Measurements from ENCODE around the gene SCN5A. TPM values are rescaled to one million over a fixed set of nuclear protein-coding genes. Genes with fewer than 3 reads are reported as not detected.

Gene SCN5A
- total RNA-seq, 2 donors from 2014 or later = 4.5 to 5.6 TPM

GRCh38 chr3:38534180-38534579 lies 115.3 kb downstream of the SCN5A start:
- Mint-ChIP-seq H3K9me3 (peaks cover 16% of the 10 kb centered on the region), H3K4me1 (peaks cover 24% of the 10 kb centered on the region), H3K27me3 (ENCODE audit: insufficient read depth) (no peaks in the 10 kb centered on the region), H3K36me3 (ENCODE audit: low read depth) (peaks cover 17% of the 10 kb centered on the region), H3K27ac (no peak overlapping the region), H3K4me3 (no peak overlapping the region)
- Histone ChIP-seq H3K9me3 (ENCODE audit: control insufficient read depth, low read length) (peaks cover 6% of the 10 kb centered on the region), H3K27me3 (ENCODE audit: control insufficient read depth, insufficient read depth, low read length, poor library complexity, severe bottlenecking) (no peaks in the 10 kb centered on the region), H3K4me3 (ENCODE audit: low read length) (no peak overlapping the region), H3K4me1 (ENCODE audit: control insufficient read depth, insufficient read depth, low read length) (peaks cover 8% of the 10 kb centered on the region), H3K9ac (ENCODE audit: extremely low read depth, low read length, poor library complexity, severe bottlenecking) (no peak overlapping the region), H3K36me3 (ENCODE audit: control insufficient read depth, insufficient read depth, low read length) (no peaks in the 10 kb centered on the region), H3K27ac (ENCODE audit: low read depth, low read length) (no peak overlapping the region)
- no peak for TF ChIP-seq CTCF (conservative IDR thresholded peaks at IDR 0.05)
- no peak for DNase-seq
- 92% methylated on average over 2 of the region's 2 CpGs; no CpG with 5 or more reads in 1 of the 2 experiments for WGBS, 2 experiments (ENCODE audit: insufficient coverage in 1 of 2, insufficient read length in 1 of 2)

GRCh38 chr3:38533285-38533976 lies 116.1 kb downstream of the SCN5A start:
- H3K27ac Mint-ChIP-seq = no peak overlapping the region
- peak; percentile 71 for DNase-seq
- H3K27me3 Mint-ChIP-seq (ENCODE audit: insufficient read depth) = no peaks in the 10 kb centered on the region
- H3K9me3 Mint-ChIP-seq = peaks cover 16% of the 10 kb centered on the region
- H3K27ac ChIP-seq (ENCODE audit: low read depth, low read length) = no peak overlapping the region
- H3K36me3 ChIP-seq (ENCODE audit: control insufficient read depth, insufficient read depth, low read length) = no peaks in the 10 kb centered on the region
- WGBS, 2 experiments (ENCODE audit: insufficient coverage in 1 of 2, insufficient read length in 1 of 2) = 74 to 89% methylated on average over 5 to 12 of the region's 13 CpGs
- H3K9ac ChIP-seq (ENCODE audit: extremely low read depth, low read length, poor library complexity, severe bottlenecking) = no peak overlapping the region
- peaks cover 8% of the 10 kb centered on the region for H3K4me1 ChIP-seq (ENCODE audit: control insufficient read depth, insufficient read depth, low read length)
- no peak overlapping the region for H3K4me3 Mint-ChIP-seq
- peaks cover 6% of the 10 kb centered on the region for H3K9me3 ChIP-seq (ENCODE audit: control insufficient read depth, low read length)
- H3K4me1 Mint-ChIP-seq = peaks cover 24% of the 10 kb centered on the region
- peaks cover 19% of the 10 kb centered on the region for H3K36me3 Mint-ChIP-seq (ENCODE audit: low read depth)
- no peaks in the 10 kb centered on the region for H3K27me3 ChIP-seq (ENCODE audit: control insufficient read depth, insufficient read depth, low read length, poor library complexity, severe bottlenecking)
- H3K4me3 ChIP-seq (ENCODE audit: low read length) = no peak overlapping the region
- TF ChIP-seq CTCF (conservative IDR thresholded peaks at IDR 0.05) = no peak

- H3K4me3 ChIP-seq (ENCODE audit: low read length) = no peak overlapping the region
- H3K27me3 ChIP-seq (ENCODE audit: control insufficient read depth, insufficient read depth, low read length, poor library complexity, severe bottlenecking) = no peaks in the 10 kb centered on the region
- H3K36me3 ChIP-seq (ENCODE audit: control insufficient read depth, insufficient read depth, low read length) = no peaks in the 10 kb centered on the region
- Mint-ChIP-seq H3K27ac (no peak overlapping the region), H3K4me3 (no peak overlapping the region), H3K4me1 (peaks cover 24% of the 10 kb centered on the region), H3K9me3 (peaks cover 16% of the 10 kb centered on the region), H3K36me3 (ENCODE audit: low read depth) (peaks cover 19% of the 10 kb centered on the region), H3K27me3 (ENCODE audit: insufficient read depth) (no peaks in the 10 kb centered on the region)
- 43 to 75% methylated on average over 1 to 3 of the region's 3 CpGs for WGBS, 2 experiments (ENCODE audit: insufficient coverage in 1 of 2, insufficient read length in 1 of 2)
- H3K9ac ChIP-seq (ENCODE audit: extremely low read depth, low read length, poor library complexity, severe bottlenecking) = no peak overlapping the region
- H3K4me1 ChIP-seq (ENCODE audit: control insufficient read depth, insufficient read depth, low read length) = peaks cover 8% of the 10 kb centered on the region
- TF ChIP-seq CTCF (conservative IDR thresholded peaks at IDR 0.05) = no peak
- no peak for DNase-seq
- H3K9me3 ChIP-seq (ENCODE audit: control insufficient read depth, low read length) = peaks cover 6% of the 10 kb centered on the region
- H3K27ac ChIP-seq (ENCODE audit: low read depth, low read length) = no peak overlapping the region
Measured at GRCh38 chr3:38532529-38532928, 117.0 kb downstream of the SCN5A start.

Measured in endodermal cell (in vitro differentiated cells).